SK-N-SH (cell line): ENCODE data around the gene JAZF1.

ENCODE experiments used
- EZH2phosphoT487 ChIP-seq: fragments of 200-600 bp; sonication (generic); IDR thresholded peaks from 2 replicates; pipeline ENCODE4 v1.6.1; 2017; ENCODE audit warnings: low read depth, mixed run types, mild to moderate bottlenecking, antibody characterized with exemption, moderate library complexity, borderline replicate concordance
- MXI1 ChIP-seq: IDR thresholded peaks from 2 replicates; pipeline ENCODE4 v1.6.1; 2012; ENCODE audit warnings: mild to moderate bottlenecking, low read depth, low read length, improper control_type of control experiment
- RXRA ChIP-seq: IDR thresholded peaks from 2 replicates; pipeline ENCODE4 v1.4.0; 2012; ENCODE audit warnings: low read depth, mild to moderate bottlenecking, borderline replicate concordance
- SIN3A ChIP-seq: IDR thresholded peaks from 2 replicates; pipeline ENCODE4 v1.6.1; 2012; ENCODE audit warnings: low read depth, mild to moderate bottlenecking, low read length, moderate library complexity, borderline replicate concordance
- TAF1 ChIP-seq: IDR thresholded peaks from 2 replicates; pipeline ENCODE4 v1.6.1; 2012; ENCODE audit warnings: low read depth, mild to moderate bottlenecking, low read length, moderate library complexity, borderline replicate concordance
- TF ChIP-seq, protein P1 (sequence below): fragments of 200-600 bp; sonication (generic); IDR thresholded peaks from 2 replicates; pipeline ENCODE4 v1.6.1; 2017; ENCODE audit warnings: antibody characterized with exemption, mild to moderate bottlenecking, moderate library complexity

DNA sequence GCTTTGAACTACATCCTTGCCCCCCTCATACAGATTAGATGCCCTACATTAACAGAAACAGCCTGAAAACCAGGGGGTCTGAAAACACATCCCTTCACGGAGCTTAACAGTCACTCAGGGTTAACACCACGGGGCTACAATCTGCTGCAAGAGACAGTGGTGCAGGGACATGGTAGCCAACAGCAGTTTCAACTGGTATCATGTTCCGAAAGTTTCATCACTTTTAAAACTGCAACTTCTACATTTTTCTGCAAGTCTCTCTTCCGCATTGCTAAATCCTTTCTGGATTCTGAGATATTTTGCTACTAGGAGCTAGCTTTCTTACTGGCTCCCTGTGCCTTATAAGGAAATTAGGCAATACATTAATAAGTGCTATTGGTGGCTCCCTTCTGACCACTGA is 92.6 kb downstream of the JAZF1 start:
- TF ChIP-seq MXI1 (no peak), RXRA (no peak), TAF1 (no peak), EZH2phosphoT487 (no peak), SIN3A (no peak)
- TF ChIP-seq, protein P1, sequence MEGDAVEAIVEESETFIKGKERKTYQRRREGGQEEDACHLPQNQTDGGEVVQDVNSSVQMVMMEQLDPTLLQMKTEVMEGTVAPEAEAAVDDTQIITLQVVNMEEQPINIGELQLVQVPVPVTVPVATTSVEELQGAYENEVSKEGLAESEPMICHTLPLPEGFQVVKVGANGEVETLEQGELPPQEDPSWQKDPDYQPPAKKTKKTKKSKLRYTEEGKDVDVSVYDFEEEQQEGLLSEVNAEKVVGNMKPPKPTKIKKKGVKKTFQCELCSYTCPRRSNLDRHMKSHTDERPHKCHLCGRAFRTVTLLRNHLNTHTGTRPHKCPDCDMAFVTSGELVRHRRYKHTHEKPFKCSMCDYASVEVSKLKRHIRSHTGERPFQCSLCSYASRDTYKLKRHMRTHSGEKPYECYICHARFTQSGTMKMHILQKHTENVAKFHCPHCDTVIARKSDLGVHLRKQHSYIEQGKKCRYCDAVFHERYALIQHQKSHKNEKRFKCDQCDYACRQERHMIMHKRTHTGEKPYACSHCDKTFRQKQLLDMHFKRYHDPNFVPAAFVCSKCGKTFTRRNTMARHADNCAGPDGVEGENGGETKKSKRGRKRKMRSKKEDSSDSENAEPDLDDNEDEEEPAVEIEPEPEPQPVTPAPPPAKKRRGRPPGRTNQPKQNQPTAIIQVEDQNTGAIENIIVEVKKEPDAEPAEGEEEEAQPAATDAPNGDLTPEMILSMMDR, result no peak
